ENCODE data around the gene CDC27.
"Not testable (repeated sequence)": the region's sequence is repeated elsewhere in the genome, so short reads cannot be mapped to it uniquely, and the experiment has no call there.

CDC27 gene

GRCh38 chr17:47177261-47177660 lies 11.8 kb downstream of the CDC27 start:
- H3K27ac ChIP-seq, result no peak overlapping the region
- TF ChIP-seq CTCF (IDR thresholded peaks at IDR 0.05) (no peak), ZFX (IDR thresholded peaks at IDR 0.05; ENCODE audit: borderline replicate concordance) (no peak)

- no peak overlapping the region for H3K27ac ChIP-seq
- TF ChIP-seq ZFX (IDR thresholded peaks at IDR 0.05; ENCODE audit: borderline replicate concordance), result no peak
- no peak for TF ChIP-seq CTCF (IDR thresholded peaks at IDR 0.05)
These were observed 12.7 kb downstream of the CDC27 start for GRCh38 chr17:47176389-47176826.

GRCh38 chr17:47174823-47175222 lies 14.3 kb downstream of the CDC27 start:
- not testable (repeated sequence) for H3K27ac ChIP-seq

- no peak overlapping the region for H3K27ac ChIP-seq
- TF ChIP-seq CTCF (IDR thresholded peaks at IDR 0.05) (no peak), ZFX (IDR thresholded peaks at IDR 0.05; ENCODE audit: borderline replicate concordance) (no peak)
These were observed 16.2 kb downstream of the CDC27 start for GRCh38 chr17:47172696-47173565.

- no peak for TF ChIP-seq ZFX (IDR thresholded peaks at IDR 0.05; ENCODE audit: borderline replicate concordance)
- no peak for TF ChIP-seq CTCF (IDR thresholded peaks at IDR 0.05)
These were observed 18.4 kb downstream of the CDC27 start for GRCh38 chr17:47170710-47171109.

GRCh38 chr17:47168896-47169295 lies 20.2 kb downstream of the CDC27 start:
- H3K27ac ChIP-seq, result not testable (repeated sequence)

More at GRCh38 chr17:47170710-47171109, 18.4 kb downstream of the CDC27 start:
- no peak overlapping the region for H3K27ac ChIP-seq

GRCh38 chr17:47166854-47167253 lies 22.2 kb downstream of the CDC27 start:
- not testable (repeated sequence) for H3K27ac ChIP-seq

- H3K27ac ChIP-seq, result no peak overlapping the region
- no peak for TF ChIP-seq CTCF (IDR thresholded peaks at IDR 0.05)
- TF ChIP-seq ZFX (IDR thresholded peaks at IDR 0.05; ENCODE audit: borderline replicate concordance), result no peak
These were observed 24.0 kb downstream of the CDC27 start for GRCh38 chr17:47165137-47165536.

- TF ChIP-seq CTCF (IDR thresholded peaks at IDR 0.05) (no peak), ZFX (IDR thresholded peaks at IDR 0.05; ENCODE audit: borderline replicate concordance) (no peak)
- no peak overlapping the region for H3K27ac ChIP-seq
These were observed 24.8 kb downstream of the CDC27 start for GRCh38 chr17:47164263-47164662.
